Activated T-cell treated with anti-CD3 and anti-CD28 coated beads for 4 hours (primary cell): Measurements from ENCODE around the gene LSM2.

Experiments
- DNase-seq: peaks from one replicate; pipeline ENCODE4 v3.0.0-alpha.2; 2020

The LSM2 gene

DNA sequence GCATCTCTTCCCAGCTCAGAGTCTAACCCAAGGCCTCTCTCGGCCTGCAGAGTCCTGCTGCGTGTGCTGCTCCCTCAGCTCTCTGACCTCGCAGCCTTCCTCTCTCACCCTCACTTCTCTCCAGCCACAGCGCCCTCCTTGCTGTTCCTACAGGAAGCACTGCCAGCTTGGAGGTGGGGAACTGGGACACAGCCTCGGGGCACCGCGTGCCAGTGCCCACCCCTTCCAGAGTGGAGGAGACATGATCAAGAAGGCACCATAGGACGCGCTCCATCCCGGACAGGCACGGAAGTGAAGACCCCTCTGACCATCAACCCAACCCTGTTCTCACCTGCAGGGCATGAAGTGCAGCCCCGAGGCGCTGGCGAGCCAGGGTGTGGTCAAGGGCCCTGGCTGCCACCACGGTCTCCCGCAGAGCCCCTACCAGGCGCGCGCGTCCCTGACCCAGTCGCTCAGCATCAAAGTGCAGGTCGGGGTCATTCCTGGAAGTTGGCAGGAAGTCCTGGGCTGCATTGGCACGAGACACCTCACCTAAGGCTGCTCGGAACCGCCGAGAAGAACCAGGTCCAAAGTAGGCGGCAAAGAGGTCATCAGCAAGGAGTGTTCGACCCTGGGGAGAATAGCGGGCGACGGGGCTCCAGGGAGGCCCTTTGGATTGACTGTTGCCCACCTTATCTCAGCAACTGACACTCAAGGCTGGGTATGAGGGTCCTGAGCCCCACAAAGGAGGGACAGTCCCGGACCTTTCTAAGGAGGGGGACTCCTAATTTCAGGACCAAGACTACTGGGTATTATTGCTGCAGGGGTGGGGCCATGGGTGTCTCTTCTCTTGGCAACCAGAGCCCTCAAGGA, 30.9 kb downstream of the LSM2 start:
- no peak for DNase-seq

DNA sequence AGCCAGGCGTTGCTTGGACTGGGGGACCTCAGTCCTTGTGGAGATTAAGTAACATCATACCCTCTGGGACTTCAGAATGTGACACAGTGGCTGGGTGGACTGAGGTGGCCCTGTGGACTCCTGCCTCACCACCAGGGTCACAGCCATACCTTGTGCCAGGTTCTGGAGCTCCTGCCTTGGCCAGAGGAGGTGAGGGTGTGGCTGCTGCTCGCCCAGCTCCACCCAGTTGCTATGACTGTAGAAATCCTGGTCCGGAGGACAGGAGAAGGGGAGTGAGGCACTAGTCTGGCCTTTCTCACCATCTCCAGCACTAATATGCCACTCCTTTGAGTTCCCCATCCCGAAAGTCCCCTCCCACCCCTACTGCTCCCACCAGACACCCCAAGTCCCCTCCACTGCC, 31.6 kb downstream of the LSM2 start:
- DNase-seq, result no peak

DNA sequence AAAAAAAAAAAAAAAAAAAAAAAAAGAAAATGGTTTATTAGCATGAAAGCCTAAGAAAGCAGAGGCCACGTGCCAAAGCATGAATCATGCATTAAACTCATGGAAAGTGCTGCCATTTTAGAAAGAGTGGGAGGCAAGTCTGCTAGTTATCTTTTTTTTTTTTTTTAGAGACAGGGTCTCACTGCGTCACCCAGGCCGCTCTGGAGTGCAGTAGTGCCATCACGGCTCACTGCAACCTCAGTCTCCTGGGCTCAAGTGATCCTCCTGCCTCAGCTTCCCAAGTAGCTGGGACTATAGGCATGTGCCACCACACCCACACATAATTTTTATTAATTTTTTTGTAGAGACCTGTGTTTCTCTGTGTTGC, 34.8 kb downstream of the LSM2 start:
- DNase-seq, result peak; percentile 32

DNA sequence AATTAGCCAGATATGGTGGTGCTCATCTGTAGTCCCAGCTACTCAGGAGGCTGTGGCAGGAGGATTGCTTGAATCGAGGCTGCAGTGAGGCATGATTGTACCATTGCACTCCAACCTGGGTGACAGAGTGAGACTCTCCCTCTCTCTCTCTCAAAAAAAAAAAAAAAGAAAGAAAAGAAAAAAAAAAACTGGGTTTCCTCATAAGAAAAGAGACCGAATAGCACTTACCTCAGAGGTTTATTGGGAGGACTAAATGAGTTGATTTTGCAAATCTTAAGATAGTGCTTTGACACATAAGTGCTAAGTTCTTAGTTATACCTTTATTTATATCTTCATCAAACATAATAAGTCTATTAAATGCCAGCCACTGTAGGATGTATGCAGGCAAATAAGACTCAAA, 35.9 kb downstream of the LSM2 start:
- DNase-seq, result no peak

DNA sequence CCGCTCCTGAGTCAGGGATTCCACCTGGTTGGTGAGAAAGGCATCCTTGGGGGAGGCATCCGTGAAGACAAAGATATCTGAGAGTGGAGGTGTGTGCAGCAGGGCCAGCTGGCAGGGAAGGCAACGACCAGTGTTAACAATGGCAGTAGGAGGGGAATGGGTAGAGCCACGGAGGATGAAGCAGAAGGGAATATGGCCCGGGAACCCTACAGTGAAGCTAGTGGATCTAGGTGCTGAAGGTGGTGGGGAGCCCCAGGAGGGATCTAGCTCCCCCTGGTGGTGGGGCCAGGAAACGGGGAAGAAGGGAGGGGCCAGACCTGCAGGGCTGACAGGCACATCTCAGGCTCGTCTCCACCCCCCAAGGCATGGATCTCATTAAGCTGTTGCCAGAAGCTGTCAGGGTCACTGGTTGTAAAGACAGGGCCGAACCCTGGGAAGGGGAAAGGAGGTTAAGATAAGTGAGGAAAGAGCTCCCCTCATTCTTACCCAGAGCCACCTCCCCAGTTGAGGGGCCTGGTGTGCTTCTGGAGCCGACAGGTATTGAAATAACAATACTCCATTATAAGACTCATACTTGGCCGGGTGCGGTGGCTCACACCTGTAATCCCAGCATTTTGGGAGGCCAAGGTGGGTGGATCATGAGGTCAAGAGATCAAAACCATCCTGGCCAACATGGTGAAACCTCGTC, 36.9 kb downstream of the LSM2 start:
- DNase-seq, result peak; percentile 69

DNA sequence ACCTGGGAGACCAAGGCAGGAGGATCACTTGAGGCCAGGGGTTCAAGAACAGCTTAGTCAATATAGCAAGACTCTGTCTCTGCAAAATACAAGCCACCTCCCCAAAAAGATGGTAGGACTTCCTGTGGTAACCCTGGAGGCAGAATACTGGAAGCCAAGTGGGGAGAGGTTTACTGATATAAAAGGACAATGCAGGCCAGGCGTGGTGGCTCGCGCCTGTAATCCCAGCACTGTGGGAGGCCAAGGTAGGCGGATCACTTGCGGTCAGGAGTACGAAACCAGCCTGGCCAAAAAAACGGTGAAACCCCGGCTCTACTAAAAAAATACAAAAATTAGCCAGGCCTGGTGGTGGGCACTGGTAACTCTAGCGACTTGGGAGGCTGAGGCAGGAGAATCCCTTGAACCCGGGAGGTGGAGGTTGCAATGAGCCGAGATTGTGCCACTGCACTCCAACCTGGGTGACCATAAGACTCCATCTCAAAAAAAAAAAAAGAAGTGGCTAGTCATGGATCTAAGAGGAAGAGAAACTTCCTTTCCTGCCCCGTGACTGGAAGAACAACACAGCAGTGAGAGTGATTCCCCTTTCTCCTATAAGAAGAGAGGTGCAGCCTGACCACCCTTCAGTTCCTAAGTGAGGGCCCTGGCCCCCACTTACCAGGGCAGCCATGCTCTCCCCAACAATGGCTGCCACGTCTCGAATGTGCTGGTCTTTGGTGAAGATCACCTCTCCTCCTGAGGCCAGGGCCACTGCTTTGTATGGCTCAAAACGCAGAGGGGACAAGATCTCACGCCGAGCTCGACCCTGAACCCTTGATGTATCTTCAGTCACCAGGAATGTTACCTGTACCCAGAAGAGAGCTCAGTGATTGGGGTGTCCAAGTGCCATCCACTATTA, 38.2 kb downstream of the LSM2 start:
- DNase-seq, result no peak

DNA sequence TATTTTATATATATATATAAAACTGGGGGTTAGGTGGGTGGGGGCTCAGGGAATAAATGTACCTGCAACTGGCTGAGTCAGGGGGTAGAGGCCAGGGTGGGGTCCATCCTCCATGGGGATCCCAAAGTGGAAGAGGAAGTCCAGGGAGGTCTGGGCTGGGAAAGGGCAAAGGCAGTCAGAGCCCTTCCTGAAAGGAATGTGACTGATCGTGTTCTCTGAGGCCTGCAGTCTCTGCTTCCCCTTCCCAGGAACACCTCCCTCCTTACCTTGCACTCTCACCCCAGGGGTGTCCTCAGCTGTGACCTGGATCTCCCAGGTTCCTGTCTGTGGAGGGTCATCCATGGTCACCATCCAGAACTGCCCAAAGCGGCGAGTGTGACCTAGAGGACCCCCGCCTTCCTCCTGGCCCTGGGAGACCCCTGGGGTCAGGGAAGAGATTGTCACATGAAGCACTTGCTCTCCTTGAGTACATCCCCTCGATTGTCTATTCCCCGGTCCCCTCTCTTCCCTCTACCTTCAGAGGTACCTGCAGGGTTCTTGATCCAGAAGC, 39.6 kb downstream of the LSM2 start:
- no peak for DNase-seq

DNA sequence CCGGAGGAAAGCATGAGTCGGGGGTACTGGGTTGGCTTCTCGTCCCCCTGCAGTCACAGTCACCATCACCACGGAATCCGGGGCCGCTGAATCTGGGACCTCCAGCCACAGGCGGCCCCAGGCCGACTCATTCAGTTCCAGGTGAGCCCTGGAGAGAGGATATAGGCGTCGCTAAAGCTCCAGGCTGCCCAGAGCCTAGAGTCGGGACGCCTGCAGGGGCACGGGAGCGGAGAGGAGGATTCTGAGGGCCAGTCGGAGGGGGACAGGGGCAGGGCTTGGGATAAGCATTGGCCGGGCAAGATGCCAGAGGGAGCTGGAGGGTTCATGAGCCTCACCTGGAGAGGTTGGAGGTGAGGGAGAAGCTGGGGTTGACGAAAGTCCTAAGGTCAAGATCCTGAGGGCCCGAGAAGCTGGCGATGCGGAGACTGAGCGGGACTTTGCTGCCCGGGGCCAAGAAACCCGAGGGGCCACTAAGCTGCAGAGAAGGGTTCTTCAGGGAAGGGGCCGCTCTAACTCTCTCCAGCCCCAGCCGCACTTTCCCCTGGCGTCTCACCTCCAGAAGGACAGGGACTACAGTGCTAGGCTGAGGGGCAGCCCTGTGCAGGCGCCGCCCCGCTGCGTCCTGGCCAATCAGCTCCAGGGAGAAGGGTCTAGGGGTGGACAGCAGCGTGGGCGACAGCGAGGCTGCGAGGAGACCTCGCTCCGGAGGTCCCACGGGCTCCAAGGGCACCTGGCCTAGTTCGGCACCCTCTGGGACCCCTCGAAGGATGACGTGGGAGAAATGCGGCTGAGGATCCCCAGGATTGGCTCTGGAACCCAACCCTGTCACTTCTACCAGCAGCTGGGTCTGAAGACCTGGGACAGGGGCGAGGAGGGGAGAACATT, 40.6 kb downstream of the LSM2 start:
- no peak for DNase-seq

DNA sequence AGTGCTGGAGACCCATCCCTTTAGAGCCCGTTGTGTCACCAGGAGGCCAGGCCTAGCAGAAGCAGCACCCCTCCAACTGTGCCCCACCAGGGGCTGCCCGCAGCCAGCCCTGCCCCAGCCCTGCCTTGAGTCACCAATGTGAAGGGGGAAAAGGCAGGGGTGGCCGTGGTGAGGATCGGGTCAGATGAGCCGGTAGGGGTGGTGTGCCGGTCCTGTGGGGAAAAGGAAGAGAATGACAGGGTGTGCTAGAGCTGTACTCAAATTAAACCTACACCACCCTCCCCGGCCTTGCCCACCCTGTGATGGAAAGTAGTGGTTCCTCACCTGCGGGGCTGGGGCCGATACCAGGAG, 41.2 kb downstream of the LSM2 start:
- no peak for DNase-seq

DNA sequence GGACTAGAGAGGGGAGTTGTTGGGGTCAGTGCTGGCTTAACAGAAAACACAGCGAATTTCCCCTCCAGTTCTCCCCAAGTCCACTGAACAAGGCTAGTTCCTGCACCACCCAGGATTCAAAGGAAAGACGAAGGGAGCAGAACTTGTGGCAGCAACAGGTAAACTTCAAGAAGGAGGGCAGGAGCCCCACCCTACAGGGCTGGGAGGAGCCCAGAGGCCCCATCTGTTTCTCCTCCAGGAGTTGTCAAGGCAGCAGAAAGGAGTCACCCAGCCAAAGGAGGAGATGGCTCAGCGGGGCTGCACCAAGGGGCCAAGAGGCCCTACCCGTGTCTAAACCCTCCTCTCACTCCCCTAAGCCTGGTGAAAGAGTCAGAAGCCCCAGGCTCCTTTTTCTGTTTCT, 42.6 kb downstream of the LSM2 start:
- no peak for DNase-seq

DNA sequence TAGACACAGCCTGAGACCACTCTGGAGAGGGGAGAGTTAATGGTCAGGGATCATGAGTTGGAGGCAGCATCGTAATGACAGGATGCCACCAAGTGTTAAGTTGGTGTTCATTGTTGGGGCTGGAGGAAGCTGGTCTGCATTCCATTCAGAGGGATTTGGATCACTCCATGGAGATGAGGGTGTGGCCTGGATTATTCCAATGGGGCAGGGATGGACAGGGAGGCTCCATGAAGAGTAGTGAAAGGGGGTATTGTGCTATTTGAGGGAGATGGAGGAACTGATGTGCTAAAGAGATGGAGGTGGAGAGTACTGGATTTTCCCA, 43.2 kb downstream of the LSM2 start:
- DNase-seq, result no peak

DNA sequence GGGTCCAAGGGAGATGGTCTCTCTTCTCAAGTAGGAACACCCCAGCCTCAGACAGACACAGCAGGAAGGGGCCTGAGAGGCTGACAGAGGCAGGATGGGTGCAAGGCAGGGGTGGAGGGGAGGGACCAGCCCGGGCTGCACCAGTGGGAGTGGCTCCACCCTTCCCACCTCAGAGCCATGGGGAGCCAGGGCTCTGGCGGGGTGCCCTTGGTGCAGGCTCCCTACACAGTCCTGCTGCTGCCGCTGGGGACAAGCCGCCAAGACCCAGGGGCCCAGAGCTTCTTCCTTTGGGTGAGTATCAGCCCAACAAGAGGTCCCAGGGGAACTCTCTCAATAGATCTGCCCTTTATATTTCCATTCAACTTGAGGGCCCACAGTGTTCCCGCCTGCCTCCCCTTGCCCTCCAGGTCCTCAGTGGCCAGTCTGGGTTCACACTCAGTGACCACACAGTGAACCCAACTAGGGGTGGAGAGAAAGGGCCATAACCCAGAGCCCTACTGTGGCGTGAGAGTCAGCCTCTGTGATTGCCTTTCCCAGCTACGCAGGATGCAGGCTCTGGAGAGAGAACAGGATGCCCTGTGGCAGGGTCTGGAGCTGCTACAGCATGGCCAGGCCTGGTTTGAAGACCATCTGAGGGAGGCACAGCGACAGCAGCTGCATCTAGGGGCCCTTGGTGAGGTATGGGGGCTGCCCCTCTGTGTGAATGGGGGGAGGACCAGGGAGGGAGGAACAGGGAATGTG, 43.7 kb downstream of the LSM2 start:
- DNase-seq, result no peak

DNA sequence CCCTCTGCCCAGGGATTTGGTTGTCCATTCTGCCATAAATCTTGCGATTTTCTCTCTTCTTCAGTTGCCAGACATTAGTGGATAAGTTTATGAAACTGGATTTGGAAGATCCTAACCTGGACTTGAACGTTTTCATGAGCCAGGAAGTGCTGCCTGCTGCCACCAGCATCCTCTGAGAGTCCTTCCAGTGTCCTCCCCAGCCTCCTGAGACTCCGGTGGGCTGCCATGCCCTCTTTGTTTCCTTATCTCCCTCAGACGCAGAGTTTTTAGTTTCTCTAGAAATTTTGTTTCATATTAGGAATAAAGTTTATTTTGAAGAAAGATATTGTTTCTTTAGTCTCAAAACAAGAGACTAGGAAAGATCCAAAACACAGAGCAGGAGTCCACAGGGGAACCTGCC, 44.4 kb downstream of the LSM2 start, which contains the start of gene SAPCD1:
Gene SAPCD1, plus strand, starts transcription at position 301 of the 400 bp plus-strand sequence. CDS start 399 bp downstream, outside the sequence.
- no peak for DNase-seq

DNA sequence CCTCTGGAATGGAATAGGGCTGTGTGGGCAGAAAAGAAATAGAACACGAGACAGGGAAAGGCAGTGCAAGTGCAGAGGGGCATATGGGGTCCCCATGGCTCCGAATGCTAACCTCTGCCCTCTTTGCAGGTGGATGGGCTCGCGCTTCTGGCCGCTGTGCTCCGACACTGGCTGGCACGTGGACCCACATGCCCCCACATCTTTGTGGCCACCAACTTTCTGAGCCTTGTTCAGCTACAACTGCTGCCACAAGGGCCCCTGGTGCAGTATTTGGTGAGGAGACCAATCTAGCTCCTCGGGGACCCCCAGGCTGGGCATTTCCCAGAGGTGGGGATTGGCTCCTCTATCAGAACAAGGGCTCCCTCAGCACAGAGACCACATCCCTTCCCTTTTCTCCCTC, 45.4 kb downstream of the LSM2 start:
- DNase-seq, result no peak

DNA sequence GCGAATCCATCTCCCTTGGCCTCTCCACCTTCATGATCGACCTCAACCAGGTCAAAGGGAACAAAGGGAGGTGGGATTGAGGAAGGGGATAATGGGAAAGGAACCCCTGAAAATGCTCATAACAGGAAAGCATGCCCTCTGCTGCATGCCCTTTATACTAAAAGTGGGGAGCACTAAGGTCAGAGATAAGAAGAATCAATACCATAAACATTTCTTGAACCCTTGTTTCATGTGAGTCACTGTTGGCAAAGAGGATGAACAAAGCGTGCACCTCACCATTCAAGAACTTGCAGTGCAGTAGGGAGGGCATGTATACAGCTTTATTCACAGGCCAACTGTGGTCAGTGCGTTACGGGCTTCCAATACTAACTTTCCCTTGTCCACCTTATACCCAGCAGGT, 46.0 kb downstream of the LSM2 start:
- DNase-seq, result no peak

DNA sequence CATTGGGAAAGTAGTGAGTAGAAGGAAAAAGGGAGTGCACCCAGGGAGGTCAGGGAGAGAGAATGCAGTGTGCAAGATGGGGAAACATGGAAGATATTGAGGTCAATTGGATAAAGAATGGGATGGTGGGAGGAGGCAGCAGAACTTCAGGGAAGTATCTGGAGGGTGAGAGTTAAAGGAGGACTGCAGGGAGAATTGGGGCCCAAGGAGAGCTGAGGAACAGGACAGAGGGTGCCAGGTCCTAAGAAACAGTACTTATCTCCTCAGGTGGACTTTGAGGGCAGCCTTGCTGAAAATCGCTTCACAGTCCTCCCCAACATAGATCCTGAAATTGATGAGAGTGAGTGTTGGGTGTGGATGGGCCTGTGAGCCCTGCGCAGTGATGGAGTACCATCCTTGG, 48.5 kb downstream of the LSM2 start:
- DNase-seq, result no peak

DNA sequence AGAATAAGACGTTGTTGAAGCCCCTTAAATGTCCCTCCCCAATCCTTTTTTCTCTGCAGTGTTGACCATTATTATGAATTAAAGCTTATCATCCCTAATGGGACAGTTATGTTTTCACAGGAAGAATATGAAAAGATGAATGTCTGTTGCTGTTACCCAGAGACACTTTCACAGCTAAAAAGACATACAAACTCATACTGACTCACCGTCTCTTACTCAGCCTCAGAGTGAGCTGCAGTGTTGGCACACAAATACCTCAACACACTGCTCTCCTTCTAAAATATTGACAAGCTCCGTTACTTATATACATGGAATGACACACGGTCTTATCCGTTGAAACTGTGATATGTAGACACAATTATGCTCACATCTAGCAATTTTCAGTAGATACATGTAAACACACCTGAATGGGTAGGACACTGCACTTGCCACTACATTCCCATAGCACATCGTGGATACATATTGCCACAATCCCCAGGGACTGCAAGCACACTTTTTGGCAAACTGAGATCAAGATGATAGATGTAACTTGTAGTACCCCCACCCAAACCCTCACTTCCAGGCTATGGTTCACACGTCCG, 53.9 kb downstream of the LSM2 start:
- DNase-seq, result no peak

DNA sequence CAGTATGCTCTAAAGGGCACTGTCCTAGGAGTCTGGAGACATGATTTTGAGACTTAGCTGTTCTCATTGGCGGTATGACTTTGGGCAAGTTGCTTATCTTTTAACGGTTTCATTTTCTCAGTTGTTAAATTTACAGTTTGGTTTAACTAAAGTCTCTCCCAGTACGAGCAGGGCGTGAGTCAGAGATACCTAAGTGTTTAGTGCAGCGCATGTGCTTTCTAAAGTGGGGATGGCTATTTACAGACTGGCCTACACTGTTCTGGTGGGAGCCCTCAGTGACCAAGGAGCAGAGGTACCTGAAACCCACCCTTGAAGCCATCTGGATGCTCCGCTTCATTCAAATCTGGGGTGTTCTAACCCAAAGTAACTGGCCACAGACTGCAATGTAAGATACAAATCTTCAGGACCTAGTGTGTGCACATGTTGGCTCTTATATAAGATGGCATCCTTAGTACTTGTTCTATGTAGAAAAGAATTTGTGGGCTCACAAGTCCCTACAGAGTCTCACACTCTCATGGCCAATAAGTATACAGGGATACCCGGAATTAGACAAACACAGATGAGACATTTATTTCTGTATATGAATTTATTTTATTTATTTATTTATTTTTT, 56.2 kb downstream of the LSM2 start:
- DNase-seq, result no peak

DNA sequence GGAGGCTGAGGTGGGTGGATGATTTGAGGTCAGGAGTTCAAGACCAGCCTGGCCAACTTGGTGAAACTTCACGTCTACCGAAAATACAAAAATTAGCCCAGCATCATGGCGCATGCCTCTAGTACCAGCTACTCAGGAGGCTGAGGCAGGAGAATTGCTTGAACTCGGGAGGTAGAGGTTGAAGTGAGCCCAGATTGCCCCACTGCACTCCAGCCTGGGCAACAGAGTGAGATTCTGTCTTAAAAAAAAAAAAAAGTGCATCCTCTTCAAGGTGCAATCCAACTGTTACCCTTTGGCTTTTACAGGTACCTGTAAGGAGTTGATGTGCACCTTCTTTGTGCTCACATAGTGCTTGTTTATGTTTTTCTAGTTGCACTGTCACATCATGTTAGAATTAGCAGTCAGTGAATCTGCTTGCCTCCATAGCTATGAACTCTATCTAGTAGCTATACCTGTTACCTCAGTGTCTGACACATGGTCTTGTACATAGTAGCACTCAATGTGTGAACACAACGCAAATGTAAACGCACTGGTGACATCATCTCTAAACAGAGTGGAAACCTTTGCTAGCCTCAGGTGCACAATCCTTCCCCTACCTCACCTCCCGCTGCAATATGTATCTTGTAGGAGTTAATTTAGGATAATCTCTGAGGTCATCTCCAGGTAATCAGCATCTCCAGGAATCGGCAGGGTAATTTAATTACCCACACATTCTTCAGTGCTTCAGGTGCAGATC, 57.3 kb downstream of the LSM2 start:
- DNase-seq, result no peak
